Thoracic aorta (tissue), 2 donors: Measurements from ENCODE around the gene ZNF141. TPM values are rescaled to one million over a fixed set of nuclear protein-coding genes. Genes with fewer than 3 reads are reported as not detected.

Experiments used
- ATAC-seq: fragments of 150-250 bp; one replicate; pipeline ENCODE4 v1.8.0; 2017; ENCODE audit warnings: low read depth; ENCODE audit not compliant: insufficient number of reproducible peaks, low FRiP score
- DNase-seq: peaks from one replicate; pipeline ENCODE4 v3.0.0-alpha.2; 2020; ENCODE audit warnings: low spot score
- H3K27ac ChIP-seq, 2 donors: fragments of 200-600 bp; sonication (generic); 1 replicate in 1 of 2; 2 replicates in 1 of 2; pipeline ENCODE4 v1.5.1; 2016; ENCODE audit warnings: mild to moderate bottlenecking in 2 of 2, moderate library complexity in 2 of 2
- H3K27me3 ChIP-seq: fragments of 200-600 bp; sonication (generic); replicated peaks from 2 replicates; pipeline ENCODE4 v1.6.0; 2016; ENCODE audit warnings: mild to moderate bottlenecking; ENCODE audit not compliant: insufficient read depth
- H3K36me3 ChIP-seq: fragments of 200-600 bp; sonication (generic); one replicate; pipeline ENCODE4 v1.5.1; 2016
- H3K4me1 ChIP-seq, 2 donors: fragments of 200-600 bp; sonication (generic); 1 replicate in 1 of 2; 2 replicates in 1 of 2; pipeline versions ENCODE4 v1.5.1 to v1.6.0; 2016; ENCODE audit warnings: low read depth in 2 of 2, mild to moderate bottlenecking in 1 of 2; ENCODE audit not compliant: control insufficient read depth in 1 of 2
- H3K4me3 ChIP-seq: fragments of 200-600 bp; sonication (generic); 2 replicates; pipeline ENCODE4 v1.5.1; 2016; ENCODE audit warnings: mild to moderate bottlenecking
- H3K9me3 ChIP-seq: fragments of 200-600 bp; sonication (generic); 2 replicates; pipeline ENCODE4 v1.5.1; 2016
- total RNA-seq, 2 donors: library from RNA; depleted of rRNA; stranded (reverse); fragments of >200 nt; gene quantifications; one replicate each; pipeline versions ENCODE4 v1.1.0 to v1.2.3, GENCODE V29; 2016
- TF ChIP-seq, protein P1 (sequence below): fragments of 200-600 bp; sonication (generic); IDR thresholded peaks from one replicate; pipeline ENCODE4 v1.5.1; 2019; ENCODE audit warnings: antibody characterized with exemption

ZNF141 gene
- total RNA-seq, 2 donors from 2014 or later = 18.5 to 25.4 TPM

- ATAC-seq = no peak
- Histone ChIP-seq H3K27ac (no peak within 1 kb of the TSS), H3K36me3 (no peaks in the 10 kb centered on the region), H3K4me1 (no peaks in the 10 kb centered on the region), H3K9me3 (no peaks in the 10 kb centered on the region), H3K27me3 (no peaks in the 10 kb centered on the region), H3K4me3 (peak within 1 kb of the TSS; percentile 65)
- TF ChIP-seq, protein P1, sequence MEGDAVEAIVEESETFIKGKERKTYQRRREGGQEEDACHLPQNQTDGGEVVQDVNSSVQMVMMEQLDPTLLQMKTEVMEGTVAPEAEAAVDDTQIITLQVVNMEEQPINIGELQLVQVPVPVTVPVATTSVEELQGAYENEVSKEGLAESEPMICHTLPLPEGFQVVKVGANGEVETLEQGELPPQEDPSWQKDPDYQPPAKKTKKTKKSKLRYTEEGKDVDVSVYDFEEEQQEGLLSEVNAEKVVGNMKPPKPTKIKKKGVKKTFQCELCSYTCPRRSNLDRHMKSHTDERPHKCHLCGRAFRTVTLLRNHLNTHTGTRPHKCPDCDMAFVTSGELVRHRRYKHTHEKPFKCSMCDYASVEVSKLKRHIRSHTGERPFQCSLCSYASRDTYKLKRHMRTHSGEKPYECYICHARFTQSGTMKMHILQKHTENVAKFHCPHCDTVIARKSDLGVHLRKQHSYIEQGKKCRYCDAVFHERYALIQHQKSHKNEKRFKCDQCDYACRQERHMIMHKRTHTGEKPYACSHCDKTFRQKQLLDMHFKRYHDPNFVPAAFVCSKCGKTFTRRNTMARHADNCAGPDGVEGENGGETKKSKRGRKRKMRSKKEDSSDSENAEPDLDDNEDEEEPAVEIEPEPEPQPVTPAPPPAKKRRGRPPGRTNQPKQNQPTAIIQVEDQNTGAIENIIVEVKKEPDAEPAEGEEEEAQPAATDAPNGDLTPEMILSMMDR = no peak
- no peak for DNase-seq
These were observed 32.5 kb upstream of the ZNF141 start, which contains the start of gene ZNF732 for GRCh38 chr4:304969-305680. Gene ZNF732 (minus strand): TSS chr4:305474. CDS start chr4:305310, 164 bp downstream.

DNA sequence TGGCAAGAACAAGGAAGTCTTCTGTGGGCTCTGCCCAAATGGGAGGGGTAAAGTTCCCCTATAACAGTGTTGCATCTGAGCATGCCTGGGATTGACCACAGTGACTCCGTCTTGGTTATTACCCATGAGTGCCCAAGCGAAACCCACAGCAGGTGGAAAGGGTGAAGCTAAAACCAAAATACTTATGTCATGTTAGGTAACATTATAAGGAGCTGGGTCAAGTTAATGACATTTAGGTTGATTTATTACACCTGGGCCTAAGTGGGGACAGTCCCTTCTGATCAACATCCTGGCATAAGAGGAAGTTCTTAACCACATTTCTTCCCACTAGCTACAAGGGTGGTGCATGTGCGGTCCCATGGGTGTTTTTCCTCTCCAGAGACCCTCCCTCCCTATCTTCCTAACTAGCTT, 31.1 kb upstream of the ZNF141 start:
- Histone ChIP-seq H3K27ac (no peak overlapping the region), H3K36me3 (no peaks in the 10 kb centered on the region), H3K9me3 (no peaks in the 10 kb centered on the region), H3K4me3 (no peak overlapping the region), H3K4me1 (no peaks in the 10 kb centered on the region), H3K27me3 (no peaks in the 10 kb centered on the region)
- ATAC-seq (no peak), DNase-seq (no peak)
- TF ChIP-seq, protein P1 = no peak

DNA sequence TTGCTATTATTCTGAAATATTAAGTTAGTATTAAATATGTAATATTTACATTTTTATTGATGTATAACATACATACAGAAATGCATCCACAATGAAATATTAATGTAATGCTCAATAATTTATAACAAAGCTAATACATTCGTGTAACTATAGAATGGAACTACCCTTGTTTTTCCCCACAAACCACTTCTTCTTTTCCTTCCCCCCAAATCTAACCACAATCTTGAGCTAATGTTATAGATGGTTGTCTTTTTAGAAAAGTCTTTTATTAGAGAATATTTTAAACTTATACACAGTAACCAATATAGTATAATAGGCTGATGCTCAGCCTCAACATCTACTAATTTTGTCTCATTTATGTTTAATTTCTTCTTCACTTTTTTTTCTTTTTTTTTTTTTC, 27.8 kb upstream of the ZNF141 start:
- TF ChIP-seq, protein P1 = no peak
- Histone ChIP-seq H3K36me3 (no peaks in the 10 kb centered on the region), H3K4me1 (no peaks in the 10 kb centered on the region), H3K27ac (no peak overlapping the region), H3K9me3 (no peaks in the 10 kb centered on the region), H3K27me3 (no peaks in the 10 kb centered on the region), H3K4me3 (no peak overlapping the region)
- DNase-seq (no peak), ATAC-seq (no peak)

DNA sequence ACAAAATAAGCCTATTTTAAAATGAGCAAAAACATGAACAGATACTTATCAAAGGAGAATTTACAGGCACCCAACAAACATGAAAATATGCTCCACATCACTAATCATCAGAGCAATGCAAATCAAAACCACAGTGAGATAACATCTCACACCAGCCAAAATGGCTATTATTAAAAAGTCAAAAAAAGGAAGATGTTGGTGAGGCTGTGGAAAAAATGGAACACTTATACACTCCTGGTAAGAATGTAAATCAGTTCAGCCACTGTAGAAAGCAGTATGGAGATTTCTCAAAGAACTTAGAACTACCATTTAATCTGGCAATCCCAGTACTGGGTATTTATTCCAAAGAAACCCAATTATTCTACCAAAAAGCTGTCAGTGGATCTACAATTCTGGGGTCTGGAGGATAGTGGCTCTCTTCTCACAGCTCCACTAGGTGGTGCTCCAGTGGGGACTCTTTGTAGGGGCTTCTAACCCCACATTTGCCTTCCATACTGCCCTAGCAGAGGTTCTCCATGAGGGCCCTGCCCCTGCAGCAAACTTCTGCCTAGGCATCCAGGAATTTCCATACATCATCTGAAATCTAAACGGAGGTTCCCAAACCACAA, 23.2 kb upstream of the ZNF141 start:
- DNase-seq = no peak
- Histone ChIP-seq H3K4me3 (no peak overlapping the region), H3K36me3 (no peaks in the 10 kb centered on the region), H3K27me3 (no peaks in the 10 kb centered on the region), H3K4me1 (no peaks in the 10 kb centered on the region), H3K9me3 (no peaks in the 10 kb centered on the region), H3K27ac (no peak overlapping the region)
- TF ChIP-seq, protein P1 = no peak
- no peak for ATAC-seq

DNA sequence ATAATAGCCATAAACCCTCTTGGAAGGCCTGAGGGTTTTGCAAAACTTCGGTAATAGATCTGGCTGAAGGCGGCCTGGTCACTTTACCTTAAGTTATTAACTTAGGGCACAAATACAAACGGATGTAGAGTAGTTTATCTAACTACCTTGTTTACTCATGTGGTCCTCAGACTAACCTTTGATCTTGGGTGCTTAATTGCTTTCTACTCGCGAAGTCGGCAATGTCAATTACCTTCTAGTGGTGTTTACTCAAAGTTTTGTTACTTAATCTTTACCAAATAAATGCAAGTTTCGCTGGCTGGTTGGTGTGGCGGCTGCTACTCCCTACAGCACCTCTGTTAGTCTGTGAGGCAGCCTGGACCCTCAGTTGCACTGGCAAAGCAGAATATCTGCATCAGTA, 8.9 kb upstream of the ZNF141 start:
- no peaks in the 10 kb centered on the region for H3K36me3 ChIP-seq
- no peak overlapping the region for H3K27ac ChIP-seq
- no peak overlapping the region for H3K4me3 ChIP-seq
- H3K9me3 ChIP-seq = no peaks in the 10 kb centered on the region
- H3K27me3 ChIP-seq = no peaks in the 10 kb centered on the region
- TF ChIP-seq, protein P1 = no peak
- H3K4me1 ChIP-seq = no peaks in the 10 kb centered on the region
- DNase-seq (no peak), ATAC-seq (no peak)
